Measurements from ENCODE around the gene MCEE.
"Not testable (repeated sequence)": the region's sequence is repeated elsewhere in the genome, so short reads cannot be mapped to it uniquely, and the experiment has no call there.

Gene MCEE

DNA sequence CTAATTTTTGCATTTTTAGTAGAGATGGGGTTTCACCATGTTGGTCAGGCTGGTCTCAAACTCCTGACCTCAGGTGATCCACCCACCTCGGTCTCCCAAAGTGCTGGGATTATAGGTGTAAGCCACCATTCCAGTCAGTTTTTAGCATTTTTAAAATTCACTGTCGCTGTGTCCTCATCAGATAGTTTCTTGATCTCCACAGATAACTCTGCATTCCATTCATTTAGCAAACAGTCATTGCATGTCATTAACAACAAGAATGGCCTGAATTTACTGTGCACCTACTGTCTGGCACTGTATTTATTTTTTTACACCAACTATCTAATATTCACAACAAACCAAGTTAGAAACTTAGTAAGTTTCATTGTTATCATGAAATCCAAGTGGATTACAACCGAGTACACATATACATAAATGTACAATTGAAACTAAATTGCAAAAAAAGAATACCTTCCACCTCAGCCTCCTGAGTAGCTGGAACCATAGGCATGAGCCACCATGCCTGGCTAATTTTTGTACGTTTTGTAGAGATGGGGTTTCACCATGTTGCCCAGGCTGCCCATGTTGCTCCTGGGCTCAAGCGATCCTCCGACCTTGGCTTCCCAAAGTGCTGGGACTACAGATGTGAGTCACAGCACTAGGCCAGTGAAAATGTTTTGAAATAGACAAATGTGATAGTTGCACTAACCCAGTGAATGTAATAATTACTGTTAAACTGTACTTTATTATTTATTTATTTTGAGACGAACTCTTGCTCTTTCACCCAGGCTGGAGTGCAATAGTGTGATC, 4.3 kb downstream of the MCEE start:
- DNase-seq, result no peak

DNA sequence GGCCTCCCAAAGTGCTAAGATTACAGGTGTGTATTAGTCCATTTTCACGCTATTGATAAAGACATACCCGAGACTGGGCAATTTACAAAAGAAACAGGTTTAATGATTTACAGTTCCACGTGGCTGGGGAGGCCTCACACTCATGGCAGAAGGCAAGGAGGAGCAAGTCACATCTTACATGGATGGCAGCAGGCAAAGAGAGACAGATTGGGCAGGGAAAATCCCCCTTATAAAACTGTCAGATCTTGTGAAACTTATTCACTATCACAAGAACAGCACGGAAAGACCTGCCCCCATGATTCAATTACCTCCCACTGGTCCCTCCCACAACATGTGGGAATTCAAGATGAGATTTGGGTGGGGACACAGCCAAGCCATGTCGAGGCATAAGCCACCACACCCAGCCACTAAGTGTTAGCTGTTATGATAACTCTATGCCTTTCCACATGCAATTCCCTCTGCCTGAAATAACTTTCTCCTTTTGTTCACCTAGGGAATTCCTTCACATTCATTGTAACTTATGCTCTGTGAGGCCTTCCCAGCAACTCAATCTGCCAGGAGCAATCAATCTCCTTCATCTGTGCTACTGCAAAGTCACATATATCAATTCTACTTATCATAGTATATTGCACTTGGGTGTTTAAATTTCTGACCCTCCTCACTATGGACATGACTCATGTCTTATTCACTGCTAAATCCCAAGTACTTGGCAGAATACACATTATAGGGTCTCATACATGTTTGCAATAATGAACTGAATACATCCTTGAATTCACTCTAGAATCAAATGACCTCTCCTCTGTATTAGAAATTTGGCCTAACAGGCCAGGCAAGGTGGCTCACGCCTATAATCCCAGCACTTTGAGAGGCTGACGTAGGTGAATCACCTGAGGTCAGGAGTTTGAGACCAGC, 7.4 kb downstream of the MCEE start:
- no peak for DNase-seq

DNA sequence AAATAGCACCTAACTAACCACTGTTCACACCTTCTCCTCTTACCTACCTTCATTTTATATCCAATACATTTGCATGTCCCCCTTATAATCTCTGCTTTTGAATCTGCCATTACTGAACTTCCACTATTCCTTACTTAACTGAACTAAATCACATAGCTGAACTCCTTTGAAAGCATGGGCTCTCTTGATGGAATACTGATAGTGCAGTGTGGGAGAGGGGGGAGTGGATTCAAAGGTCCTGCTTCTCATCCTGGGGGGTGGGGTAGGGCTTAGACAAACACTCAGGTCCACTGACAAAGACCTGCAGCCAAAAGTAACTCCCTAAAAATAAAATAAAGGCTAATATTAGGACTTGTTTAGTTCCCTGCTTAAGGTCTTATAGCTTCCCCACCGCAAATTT, 8.6 kb downstream of the MCEE start:
- DNase-seq, result no peak

DNA sequence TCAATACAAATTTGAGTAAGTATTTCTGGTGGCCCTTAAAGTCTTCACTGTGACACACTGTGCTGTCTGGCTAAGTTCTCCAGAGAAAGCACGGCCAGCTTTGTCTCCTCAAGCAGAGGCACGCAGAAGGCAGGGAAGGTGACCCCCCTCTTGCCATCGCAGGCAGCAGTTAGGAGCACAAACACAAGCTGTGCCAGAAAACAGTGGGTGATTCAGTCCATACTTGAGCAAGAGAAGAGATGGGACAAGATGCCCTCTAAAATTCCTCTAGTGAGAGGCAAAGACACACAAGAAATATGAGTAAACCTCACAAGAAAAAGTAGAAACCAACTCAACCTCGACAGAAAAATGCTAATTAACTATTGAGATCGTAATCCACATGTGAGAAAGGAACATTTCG, 9.8 kb downstream of the MCEE start:
- DNase-seq, result no peak

DNA sequence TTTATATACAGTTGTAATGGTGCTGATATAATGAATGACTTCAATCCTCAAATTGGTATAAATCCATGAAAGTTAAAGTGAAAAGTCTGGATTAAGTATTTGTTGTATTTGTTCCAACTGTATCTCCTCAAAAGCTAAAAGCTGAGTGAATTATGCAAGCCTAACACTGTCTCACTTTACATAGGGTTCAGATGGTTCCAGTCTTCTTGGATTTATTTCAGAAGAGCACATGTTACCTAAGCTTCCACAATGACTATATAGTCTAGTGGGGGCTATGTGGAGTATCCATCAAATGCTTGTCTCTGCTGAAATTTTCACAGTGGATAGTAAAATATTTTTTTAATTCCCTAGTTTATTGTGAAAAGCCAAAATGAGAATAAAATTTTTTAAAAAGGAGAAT, 13.0 kb downstream of the MCEE start:
- DNase-seq, result no peak

DNA sequence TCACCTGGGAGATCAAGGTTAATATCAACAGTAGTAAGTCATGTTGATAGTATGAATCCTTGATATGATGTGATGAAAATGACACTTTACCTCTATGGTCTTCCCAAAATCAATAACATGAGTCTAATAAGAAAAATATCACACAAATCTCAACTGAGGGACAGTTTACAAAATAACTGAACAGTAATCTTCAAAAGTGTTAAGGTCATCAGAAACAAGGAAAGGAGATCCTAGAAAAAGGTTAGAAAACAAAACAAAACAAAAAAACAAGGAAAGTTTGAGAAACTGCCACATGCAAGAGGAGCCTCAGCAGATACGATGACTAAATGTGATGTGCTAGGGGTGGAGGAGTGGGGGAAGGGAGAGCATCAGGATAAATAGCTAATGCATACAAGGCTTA, 16.2 kb downstream of the MCEE start:
- DNase-seq, result no peak

DNA sequence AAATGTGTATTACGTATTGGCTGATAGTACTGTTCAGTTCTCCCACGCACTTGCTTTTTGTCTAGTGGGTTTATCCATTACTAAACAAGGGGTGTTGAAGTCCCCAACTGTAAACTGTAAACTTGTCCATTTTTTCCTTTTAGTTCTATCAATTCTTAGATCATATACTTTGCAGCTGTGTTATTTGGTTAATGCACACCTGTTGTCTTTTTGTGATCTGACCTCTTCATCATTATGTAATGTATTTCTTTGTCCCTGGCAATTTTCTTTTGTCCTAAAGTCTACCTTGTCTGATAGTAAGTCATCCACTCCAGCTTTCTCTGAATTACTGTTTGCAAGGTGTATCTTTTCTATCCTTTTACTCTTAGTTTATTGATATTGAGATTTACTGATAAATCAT, 21.9 kb downstream of the MCEE start:
- DNase-seq, result no peak

DNA sequence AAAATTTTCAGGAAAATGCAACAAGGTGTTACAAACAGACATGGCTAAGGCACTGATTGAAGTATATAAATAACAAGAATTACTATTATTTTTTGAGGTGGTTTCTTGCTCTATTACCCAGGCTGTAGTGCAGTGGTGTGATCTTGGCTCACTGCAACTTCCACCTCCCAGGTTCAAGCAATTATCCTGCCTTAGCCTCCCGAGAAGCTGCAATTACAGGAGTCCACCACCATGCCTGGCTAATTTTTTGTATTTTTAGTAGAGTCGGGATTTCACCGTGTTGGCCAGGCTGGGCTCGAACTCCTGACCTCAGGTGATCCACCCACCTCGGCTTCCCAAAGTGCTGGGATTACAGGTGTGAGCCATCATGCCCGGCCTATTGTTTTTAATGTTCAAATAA, 23.6 kb downstream of the MCEE start:
- DNase-seq, result not testable (repeated sequence)

DNA sequence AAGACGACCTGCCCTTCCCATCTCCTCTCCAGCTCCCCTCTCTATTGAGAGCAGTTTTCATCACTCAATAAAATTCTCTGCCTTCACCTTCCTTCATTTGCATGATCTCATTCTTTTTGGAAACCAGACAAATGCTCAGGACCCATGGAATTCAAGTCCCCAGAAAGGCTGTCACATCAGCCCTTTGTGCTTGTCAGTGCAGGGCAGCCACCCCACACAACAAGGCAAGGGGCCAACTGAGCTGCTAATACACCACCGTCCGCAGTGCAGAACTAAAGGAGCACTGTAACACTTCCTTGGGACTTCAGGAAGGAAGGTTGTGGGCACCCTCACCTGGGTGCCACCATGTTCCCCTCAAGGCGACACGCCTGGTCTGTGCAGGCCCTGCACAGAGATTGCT, 26.2 kb downstream of the MCEE start:
- no peak for DNase-seq

DNA sequence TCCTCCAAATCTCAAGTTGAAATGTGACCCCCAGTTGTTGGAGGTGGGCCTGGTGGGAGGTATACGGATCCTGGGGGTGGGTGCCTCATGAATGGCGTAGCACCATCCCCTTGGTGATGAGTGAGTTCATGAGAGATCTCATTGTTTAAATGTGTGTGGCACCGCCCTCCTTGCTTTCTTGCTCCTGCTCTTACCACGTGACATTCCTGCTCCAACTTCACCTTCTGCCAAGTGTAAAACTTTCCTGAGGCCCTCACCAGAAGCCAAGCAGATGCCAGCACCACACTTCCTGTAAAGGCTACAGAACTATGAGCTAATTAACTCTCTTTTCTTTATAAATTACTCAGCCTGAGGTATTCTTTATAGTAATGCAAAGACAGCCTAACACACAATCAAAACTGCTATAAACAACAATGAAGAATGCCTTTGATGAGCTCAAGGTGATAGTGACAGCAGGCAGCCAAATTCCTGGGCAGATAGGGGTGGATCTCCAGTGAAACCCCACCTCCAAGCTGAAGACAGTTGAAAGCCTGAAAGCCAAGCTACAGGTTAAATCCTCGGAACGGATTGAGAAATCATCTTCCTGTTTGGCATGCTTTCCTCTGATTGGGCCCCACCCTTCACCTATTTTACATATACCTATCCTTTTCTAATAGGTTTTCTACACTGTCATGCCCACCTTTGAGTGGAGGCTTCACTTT, 26.9 kb downstream of the MCEE start:
- no peak for DNase-seq

DNA sequence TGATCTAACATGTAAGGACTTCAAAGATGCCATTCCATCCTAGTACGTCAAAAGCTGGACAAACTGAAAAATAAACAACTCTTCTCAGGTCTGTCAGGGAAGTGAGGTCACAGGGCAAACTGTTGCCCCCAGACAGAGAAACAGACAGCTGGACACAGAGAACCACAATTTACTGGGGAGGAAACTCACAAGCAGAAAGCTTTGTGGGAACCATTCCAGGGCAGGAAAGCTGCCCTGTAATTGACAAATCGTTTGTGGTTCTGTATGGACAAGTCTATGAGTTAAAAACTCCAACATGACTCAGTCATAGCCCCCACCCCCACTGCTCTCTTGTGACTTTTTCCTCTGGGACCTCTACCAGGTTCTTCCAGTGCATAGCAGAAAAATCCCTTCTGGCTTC, 28.4 kb downstream of the MCEE start:
- no peak for DNase-seq

DNA sequence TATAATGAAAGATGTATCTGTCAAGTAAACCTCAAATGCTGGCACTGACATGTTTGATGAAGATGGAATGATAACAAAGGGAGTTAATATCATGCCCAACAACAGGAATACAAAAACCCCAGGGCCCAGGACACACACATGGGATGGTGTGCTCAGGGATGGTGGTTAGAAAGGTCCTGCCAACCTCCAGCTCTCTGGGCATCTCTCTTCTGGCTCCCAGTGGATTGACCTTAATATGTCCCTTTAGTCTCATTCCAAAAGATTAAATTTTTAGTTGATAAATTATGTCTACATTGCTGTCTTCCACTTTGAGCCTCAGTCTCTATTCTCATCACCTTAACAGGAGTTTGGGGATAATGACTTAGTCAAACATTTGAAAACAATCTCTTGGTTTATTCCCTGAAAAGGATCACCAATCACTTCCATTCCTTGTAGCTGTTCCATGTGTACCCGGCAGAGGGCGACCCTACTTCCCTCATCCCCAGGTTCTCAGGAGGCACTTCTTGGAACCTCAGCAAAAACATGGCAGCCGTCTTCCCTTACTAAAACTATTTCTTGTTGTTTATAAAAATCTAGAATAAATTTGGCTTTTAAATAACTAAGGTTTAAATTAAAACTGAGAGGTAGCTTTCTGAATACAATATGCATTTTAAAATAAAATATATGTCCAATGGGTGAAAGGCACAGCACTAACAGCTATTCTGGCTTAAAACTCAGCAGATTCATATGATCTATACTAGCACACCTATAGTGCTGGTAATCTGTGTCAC, 29.6 kb downstream of the MCEE start:
- DNase-seq, result peak; percentile 45

DNA sequence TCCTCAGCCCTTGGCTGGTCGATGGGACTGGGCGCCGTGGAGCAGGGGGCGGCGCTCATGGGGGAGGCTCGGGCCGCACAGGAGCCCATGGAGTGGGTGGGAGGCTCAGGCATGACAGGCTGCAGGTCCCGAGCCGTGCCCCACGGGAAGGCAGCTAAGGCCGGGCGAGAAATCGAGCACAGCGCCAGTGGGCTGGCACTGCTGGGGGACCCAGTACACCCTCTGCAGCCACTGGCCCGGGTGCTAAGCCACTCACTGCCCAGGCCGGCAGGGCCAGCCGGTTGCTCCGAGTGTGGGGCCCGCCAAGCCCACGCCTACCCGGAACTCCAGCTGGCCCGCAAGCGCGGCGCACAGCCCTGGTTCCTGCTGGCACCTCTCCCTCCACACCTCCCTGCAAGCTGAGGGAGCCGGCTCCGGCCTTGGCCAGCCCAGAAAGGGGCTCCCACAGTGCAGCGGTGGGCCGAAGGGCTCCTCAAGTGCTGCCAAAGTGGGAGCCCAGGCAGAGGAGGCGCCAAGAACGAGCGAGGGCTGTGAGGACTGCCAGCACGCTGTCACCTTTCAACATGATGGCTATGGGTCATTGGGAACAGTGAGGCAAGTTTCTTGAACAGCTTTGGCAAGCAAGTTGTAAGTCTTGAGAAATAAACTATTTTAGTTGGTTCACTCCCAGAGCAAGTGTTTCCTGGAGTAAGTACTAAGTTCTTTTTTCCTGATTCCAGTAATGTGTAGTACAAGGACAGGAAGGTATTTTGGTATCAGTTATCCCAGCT, 37.4 kb downstream of the MCEE start:
- not testable (repeated sequence) for DNase-seq

DNA sequence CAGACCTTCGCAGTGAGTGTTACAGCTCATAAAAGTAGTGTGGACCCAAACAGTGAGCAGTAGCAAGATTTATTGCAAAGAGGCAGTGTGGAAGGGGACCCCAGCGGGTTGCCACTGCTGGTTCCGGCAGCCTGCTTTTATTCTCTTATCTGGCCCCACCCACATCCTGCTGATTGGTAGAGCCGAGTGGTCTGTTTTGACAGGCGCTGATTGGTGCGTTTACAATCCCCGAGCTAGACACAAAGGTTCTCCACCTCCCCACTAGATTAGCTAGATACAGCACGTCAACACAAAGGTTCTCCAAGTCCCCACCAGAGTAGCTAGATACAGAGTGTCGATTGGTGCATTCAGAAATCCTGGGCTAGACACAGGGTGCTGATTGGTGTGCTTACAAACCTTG, 38.2 kb downstream of the MCEE start:
- not testable (repeated sequence) for DNase-seq

DNA sequence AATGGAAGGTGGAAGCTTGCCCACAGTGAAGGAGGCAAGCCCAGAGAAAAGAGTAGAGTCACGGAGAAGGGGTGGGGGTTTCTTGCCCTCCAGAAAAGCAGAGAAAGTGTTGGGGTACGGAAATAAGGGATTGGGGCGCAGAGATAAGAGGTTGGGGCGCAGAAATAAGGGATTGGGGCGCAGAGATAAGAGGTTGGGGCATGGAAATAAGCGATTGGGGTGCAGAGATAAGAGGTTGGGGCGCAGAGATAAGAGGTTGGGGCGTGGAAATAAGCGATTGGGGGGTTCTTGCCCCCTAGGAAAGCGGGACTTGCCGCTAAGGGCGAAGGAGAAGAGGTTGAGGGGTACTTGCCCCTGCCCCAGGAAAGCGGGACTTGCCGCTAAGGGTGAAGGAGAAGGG, 40.6 kb downstream of the MCEE start:
- DNase-seq, result not testable (repeated sequence)

DNA sequence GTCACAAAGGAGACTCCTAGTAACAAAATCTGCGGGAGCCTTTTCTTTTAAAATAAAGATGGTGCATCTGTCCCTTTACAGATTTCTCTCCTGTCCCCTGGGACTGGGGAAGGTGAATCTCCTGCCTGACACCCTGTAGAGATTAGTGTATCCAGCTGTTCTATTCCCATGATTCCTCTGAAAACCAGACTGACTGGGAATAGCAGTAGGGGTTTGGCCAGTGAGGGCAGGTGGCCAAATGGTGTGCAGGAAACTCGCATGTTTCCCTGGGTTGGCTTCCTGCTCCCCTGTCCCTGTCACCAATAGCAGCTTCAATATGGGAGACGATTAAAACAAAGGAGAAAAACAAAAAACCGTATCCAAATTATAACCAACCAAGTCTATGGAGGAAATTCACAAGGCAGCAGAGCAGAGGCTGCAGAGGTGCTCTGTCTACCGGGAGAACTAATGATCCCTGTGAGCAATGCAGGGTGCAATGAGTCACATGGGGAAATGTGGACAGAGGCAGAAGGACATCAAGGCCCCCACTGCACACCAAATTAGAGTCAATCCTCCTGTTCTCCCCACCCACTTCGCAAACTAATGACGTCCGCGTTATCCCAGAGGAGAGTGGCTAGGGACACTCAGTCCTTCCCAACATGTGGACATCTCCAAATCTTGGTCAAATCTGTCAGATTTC, 44.6 kb downstream of the MCEE start:
- not testable (repeated sequence) for DNase-seq

DNA sequence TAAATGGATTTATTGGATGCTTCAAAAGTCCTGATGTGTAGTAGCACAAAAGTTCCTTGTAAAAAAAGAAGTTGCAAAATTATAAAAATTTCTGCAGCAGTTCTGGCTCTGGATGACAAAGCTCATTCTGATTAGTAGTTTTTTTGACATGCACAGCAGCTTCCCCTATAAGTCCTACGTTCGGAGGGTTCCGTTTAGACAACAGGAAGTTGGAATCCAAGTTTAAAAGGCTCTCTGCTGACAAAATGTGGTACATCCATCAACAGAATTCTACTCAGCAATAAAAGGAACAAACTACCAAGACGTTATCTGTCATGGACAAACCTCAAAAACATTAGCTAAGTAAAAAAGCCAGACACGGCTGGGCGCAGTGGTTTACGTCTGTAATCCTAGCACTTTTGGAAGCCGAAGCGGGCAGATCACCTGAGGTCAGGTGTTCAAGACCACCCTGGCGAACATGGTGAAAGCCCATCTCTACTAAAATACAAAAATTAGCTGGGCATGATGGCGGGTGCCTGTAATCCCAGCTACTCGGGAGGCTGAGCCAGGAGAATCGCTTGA, 46.2 kb downstream of the MCEE start:
- not testable (repeated sequence) for DNase-seq

DNA sequence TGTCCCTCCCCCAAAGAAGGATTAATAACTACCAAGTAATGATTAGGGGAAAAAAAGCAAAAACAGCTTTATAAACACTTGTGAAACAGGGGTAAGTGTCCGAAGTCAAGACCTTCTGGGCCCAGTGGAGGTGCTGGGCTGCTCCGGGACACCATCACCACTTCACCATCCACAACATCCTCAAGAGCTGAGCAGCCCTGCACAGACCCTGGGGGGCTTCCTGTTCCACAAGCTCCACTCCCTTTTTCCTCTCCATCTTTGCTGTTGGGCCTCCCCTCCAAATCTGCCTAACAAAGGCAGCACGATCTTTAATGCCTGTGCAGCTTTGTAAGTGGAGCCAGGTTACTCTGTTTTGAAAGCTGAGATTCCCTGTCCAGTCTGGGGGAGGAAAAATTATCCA, 46.7 kb downstream of the MCEE start:
- not testable (repeated sequence) for DNase-seq

DNA sequence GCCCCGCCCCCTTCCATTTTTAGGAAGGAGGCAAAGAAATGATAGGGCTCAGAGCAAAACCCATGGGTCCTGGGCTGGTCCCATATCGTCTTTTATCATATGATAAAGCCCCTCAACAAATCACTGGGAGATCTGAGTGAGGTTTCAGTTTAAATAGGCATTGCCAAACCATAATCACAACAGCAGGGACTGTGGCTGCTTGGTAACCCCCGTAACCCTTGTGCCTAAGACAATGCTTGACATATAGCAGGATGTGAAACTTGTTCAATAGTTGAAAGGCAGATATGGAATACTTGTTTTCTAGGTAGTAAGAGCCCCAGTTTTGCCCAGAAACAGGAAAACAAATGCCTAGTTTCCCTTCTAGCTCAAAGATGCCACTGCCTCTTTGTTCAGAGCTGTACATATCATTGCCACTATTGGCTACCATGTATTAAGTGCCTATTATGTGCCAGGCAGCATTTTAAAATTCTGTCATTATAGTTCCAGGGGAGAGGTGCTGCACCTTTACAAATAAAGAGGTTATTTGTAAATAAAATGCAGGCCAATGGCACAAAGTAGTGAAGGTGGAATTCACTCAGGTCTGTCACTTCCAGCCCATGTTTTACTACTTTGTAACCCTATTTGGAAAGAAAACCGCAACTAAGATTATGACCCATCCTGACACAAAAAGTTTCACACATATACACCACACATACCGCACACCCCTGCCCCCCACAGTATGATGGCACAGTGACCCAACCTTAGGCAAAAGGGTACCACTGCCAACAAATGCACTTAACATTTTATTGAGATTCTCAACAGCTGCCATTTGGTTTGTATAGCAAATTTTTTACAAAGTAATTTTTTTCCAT, 47.4 kb downstream of the MCEE start:
- peak; percentile 42 for DNase-seq

DNA sequence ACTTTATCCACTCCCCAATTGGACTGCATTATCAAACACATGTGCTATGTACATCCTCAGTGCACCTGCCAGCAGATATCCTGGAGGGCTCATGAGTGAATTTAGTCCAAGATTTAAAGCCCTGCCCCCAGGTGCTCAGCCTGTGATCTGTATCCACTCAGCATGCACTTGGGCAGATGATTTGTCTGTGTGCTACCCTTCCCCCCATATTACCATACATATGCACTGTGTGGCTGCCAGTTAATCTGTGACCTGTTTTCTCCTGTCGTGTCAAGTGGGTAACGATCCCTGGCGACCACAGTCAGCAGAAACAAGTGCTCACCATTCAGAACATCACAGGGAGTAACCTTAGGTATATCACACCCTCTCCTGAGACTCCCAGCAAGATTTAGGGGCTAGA, 51.4 kb downstream of the MCEE start:
- DNase-seq, result no peak
